Testis (tissue), 2 donors: ENCODE data around the gene PRLR.

ENCODE experiments used
- CTCF ChIP-seq, 3 experiments: fragments of 450-650 bp in 2 of 3; fragments of 200-600 bp in 1 of 3; sonication (generic) in 1 of 3; IDR thresholded peaks; one replicate each; pipeline ENCODE4 v1.5.1; 2016 to 2019; ENCODE audit warnings: antibody characterized with exemption in 3 of 3, mild to moderate bottlenecking in 2 of 3, moderate library complexity in 1 of 3
- POLR2A ChIP-seq: fragments of 450-650 bp; IDR thresholded peaks from one replicate; pipeline ENCODE4 v1.6.1; 2017; ENCODE audit warnings: antibody characterized with exemption, mild to moderate bottlenecking, moderate library complexity

- no peak for TF ChIP-seq CTCF (IDR thresholded peaks at IDR 0.05)
- no peak for TF ChIP-seq POLR2A
Measured at GRCh38 chr5:35151146-35151920, 79.0 kb downstream of the PRLR start.
